Measurements from ENCODE around the gene CLEC16A.

DNA sequence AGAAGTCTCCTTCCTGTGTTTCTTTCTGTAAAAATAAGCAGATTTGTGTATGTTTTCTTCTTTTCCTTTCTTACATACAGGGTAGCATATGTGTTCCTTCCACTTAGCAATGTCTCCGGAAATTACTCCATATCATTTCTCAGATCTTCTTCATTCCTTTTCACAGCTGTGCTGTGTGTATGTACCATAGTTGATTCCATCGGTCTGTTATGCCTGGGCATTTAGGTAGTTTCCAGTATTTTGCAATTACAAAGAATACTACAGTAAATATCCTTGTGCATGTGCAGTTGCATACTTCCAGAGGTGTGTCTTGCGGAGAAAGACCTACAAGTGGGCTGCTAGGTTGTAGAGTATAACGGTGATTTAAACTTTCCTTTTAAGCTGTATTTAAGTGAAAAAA is 69.8 kb downstream of the CLEC16A start:
- TF ChIP-seq ZNF274 (IDR thresholded peaks at IDR 0.05; ENCODE audit: borderline replicate concordance, low read depth, low read length) (no peak), GTF2F1 (IDR thresholded peaks at IDR 0.05; ENCODE audit: low read depth, low read length) (no peak), ZBTB49 (CRISPR knock-in tag; IDR thresholded peaks at IDR 0.05; ENCODE audit: borderline replicate concordance) (no peak), L3MBTL2 (IDR thresholded peaks at IDR 0.05) (no peak), EP300 (IDR thresholded peaks at IDR 0.05; ENCODE audit: low read length) (no peak), KDM4B (IDR thresholded peaks at IDR 0.05; ENCODE audit: borderline replicate concordance in 2 of 2, low read depth in 1 of 2) (no peak), TCF3 (CRISPR knock-in tag; IDR thresholded peaks at IDR 0.05) (no peak), SREBF1 (IDR thresholded peaks at IDR 0.05; ENCODE audit: borderline replicate concordance, low read depth, low read length) (no peak), PKNOX1 (IDR thresholded peaks at IDR 0.05) (no peak), PCBP2 (IDR thresholded peaks at IDR 0.05; ENCODE audit: low read depth, low read length, poor library complexity, severe bottlenecking) (no peak), GMEB1 (CRISPR knock-in tag; IDR thresholded peaks at IDR 0.05) (no peak)
- TF ChIP-seq, protein P1, sequence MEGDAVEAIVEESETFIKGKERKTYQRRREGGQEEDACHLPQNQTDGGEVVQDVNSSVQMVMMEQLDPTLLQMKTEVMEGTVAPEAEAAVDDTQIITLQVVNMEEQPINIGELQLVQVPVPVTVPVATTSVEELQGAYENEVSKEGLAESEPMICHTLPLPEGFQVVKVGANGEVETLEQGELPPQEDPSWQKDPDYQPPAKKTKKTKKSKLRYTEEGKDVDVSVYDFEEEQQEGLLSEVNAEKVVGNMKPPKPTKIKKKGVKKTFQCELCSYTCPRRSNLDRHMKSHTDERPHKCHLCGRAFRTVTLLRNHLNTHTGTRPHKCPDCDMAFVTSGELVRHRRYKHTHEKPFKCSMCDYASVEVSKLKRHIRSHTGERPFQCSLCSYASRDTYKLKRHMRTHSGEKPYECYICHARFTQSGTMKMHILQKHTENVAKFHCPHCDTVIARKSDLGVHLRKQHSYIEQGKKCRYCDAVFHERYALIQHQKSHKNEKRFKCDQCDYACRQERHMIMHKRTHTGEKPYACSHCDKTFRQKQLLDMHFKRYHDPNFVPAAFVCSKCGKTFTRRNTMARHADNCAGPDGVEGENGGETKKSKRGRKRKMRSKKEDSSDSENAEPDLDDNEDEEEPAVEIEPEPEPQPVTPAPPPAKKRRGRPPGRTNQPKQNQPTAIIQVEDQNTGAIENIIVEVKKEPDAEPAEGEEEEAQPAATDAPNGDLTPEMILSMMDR (IDR thresholded peaks at IDR 0.05 in 2 of 3, conservative IDR thresholded peaks at IDR 0.05 in 1 of 3; ENCODE audit: insufficient read depth in 2 of 3, low read depth in 1 of 3, low read length in 3 of 3) = no peak
- TF ChIP-seq, protein P2, sequence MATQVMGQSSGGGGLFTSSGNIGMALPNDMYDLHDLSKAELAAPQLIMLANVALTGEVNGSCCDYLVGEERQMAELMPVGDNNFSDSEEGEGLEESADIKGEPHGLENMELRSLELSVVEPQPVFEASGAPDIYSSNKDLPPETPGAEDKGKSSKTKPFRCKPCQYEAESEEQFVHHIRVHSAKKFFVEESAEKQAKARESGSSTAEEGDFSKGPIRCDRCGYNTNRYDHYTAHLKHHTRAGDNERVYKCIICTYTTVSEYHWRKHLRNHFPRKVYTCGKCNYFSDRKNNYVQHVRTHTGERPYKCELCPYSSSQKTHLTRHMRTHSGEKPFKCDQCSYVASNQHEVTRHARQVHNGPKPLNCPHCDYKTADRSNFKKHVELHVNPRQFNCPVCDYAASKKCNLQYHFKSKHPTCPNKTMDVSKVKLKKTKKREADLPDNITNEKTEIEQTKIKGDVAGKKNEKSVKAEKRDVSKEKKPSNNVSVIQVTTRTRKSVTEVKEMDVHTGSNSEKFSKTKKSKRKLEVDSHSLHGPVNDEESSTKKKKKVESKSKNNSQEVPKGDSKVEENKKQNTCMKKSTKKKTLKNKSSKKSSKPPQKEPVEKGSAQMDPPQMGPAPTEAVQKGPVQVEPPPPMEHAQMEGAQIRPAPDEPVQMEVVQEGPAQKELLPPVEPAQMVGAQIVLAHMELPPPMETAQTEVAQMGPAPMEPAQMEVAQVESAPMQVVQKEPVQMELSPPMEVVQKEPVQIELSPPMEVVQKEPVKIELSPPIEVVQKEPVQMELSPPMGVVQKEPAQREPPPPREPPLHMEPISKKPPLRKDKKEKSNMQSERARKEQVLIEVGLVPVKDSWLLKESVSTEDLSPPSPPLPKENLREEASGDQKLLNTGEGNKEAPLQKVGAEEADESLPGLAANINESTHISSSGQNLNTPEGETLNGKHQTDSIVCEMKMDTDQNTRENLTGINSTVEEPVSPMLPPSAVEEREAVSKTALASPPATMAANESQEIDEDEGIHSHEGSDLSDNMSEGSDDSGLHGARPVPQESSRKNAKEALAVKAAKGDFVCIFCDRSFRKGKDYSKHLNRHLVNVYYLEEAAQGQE (IDR thresholded peaks at IDR 0.05; ENCODE audit: borderline replicate concordance) = no peak
- TF ChIP-seq, protein P2 (CRISPR knock-in tag; IDR thresholded peaks at IDR 0.05; ENCODE audit: low read depth) = no peak

Measured in K562 (cell line).